Bronchial epithelial cell (primary cell): Measurements from ENCODE around the gene CCSER1. TPM values are rescaled to one million over a fixed set of nuclear protein-coding genes. Genes with fewer than 3 reads are reported as not detected.
A peak's percentile ranks its signal among the peaks of the same experiment; 100 is the strongest.
"Not testable (repeated sequence)": the region's sequence is repeated elsewhere in the genome, so short reads cannot be mapped to it uniquely, and the experiment has no call there.

Experiments
- DNase-seq: peaks from one replicate; pipeline ENCODE4 v3.0.0-alpha.2; 2010; ENCODE audit warnings: low read depth
- FAIRE-seq: peaks from 2 replicates; lab custom pipeline; 2011; peaks lifted over from hg19 to GRCh38; lab: Jason Lieb, UNC
- H3K27me3 ChIP-seq: 2 replicates; pipeline ENCODE4 v1.5.1; 2011; ENCODE audit warnings: low read length; ENCODE audit not compliant: control insufficient read depth, insufficient read depth
- H3K36me3 ChIP-seq: 2 replicates; pipeline ENCODE4 v1.5.1; 2011; ENCODE audit warnings: low read length; ENCODE audit not compliant: control insufficient read depth, insufficient read depth
- H3K4me3 ChIP-seq: 2 replicates; pipeline ENCODE4 v1.5.1; 2011; ENCODE audit warnings: mild to moderate bottlenecking, low read depth, low read length, control low read depth
- total RNA-seq: library from RNA; depleted of rRNA; stranded (reverse); fragments of >200 nt; gene quantifications from 2 replicates; pipeline ENCODE4 v1.2.1, GENCODE V29; 2014
- TF ChIP-seq, protein P1 (sequence below): IDR thresholded peaks from 2 replicates; pipeline ENCODE4 v1.5.1; 2011; ENCODE audit warnings: mild to moderate bottlenecking, moderate library complexity, low read length, control low read depth, inconsistent platforms; ENCODE audit not compliant: insufficient read depth, severe bottlenecking

CCSER1 gene
- total RNA-seq, 1 donor from 2014 or later, result 6.6 TPM

DNA sequence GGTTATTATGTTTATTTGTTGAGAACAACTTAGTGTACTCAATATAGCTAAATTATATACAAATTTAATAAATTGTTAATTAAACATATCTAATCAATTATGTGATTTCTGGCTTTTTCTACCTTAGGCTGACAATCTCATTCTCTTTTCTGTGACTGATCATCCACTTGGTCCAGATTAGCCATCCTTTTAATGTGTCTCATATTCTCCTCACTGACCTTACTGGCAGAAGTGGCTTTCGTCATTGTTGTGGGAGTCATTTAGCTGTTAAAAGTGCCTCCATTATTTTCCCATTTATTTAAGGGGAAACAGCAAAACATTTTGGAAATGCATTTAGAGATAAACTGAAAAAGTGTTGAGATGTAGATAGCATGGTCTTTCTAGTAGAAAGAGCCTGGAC lies 172.2 kb downstream of the CCSER1 start:
- FAIRE-seq, result no peak
- TF ChIP-seq, protein P1, sequence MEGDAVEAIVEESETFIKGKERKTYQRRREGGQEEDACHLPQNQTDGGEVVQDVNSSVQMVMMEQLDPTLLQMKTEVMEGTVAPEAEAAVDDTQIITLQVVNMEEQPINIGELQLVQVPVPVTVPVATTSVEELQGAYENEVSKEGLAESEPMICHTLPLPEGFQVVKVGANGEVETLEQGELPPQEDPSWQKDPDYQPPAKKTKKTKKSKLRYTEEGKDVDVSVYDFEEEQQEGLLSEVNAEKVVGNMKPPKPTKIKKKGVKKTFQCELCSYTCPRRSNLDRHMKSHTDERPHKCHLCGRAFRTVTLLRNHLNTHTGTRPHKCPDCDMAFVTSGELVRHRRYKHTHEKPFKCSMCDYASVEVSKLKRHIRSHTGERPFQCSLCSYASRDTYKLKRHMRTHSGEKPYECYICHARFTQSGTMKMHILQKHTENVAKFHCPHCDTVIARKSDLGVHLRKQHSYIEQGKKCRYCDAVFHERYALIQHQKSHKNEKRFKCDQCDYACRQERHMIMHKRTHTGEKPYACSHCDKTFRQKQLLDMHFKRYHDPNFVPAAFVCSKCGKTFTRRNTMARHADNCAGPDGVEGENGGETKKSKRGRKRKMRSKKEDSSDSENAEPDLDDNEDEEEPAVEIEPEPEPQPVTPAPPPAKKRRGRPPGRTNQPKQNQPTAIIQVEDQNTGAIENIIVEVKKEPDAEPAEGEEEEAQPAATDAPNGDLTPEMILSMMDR, result no peak
- DNase-seq, result no peak
- Histone ChIP-seq H3K4me3 (no peak overlapping the region), H3K27me3 (no peaks in the 10 kb centered on the region), H3K36me3 (no peaks in the 10 kb centered on the region)

DNA sequence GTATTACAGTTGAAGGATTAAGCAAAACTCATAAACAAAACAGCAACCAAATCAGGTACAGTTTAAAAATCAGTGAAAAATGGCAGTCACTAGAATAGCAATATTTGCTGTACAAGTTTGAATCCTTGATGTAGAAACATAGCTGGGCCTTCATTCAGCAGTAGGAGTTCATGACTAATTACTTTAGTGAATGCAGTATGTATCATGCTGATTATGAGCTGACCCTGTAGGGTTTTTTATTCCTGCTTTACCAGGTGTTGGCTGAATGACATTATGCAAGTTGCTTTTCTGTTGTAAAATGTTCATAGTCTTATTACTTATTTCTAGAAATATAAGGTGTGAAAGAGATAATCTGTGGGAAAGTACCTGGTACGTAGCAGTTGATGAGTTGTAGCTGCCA lies 179.6 kb downstream of the CCSER1 start:
- Histone ChIP-seq H3K36me3 (no peaks in the 10 kb centered on the region), H3K4me3 (no peak overlapping the region), H3K27me3 (no peaks in the 10 kb centered on the region)
- no peak for FAIRE-seq
- DNase-seq, result peak; percentile 44
- TF ChIP-seq, protein P1, result no peak

GRCh38 chr4:90317140-90317539 lies 189.9 kb downstream of the CCSER1 start:
- peak; percentile 52 for DNase-seq
- not testable (repeated sequence) for H3K27me3 ChIP-seq, H3K4me3 ChIP-seq, H3K36me3 ChIP-seq, FAIRE-seq

DNA sequence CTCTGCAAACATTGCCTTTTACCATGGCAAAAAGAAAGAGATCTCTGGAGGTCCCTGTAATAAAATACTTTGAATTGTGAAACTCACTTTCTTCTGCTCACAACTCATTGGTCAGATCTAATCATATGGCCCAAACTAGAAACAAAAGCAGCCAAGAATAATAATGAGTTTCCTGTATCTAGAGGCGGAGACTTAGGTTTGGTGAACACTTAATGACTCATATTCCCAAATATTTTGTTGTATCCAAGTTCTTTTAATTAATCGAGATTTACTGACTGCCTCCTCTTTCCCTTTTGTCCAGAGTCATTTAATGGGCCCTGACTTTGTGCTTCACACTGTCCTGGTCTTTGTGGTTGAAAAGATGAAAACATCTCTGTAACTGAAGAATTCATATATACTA lies 190.6 kb downstream of the CCSER1 start:
- H3K27me3 ChIP-seq, result no peaks in the 10 kb centered on the region
- FAIRE-seq (no peak), DNase-seq (peak; percentile 67)
- no peaks in the 10 kb centered on the region for H3K36me3 ChIP-seq
- no peak overlapping the region for H3K4me3 ChIP-seq
- TF ChIP-seq, protein P1, result no peak

GRCh38 chr4:90318193-90318592 lies 191.0 kb downstream of the CCSER1 start:
- H3K27me3 ChIP-seq, result no peaks in the 10 kb centered on the region
- H3K36me3 ChIP-seq, result no peaks in the 10 kb centered on the region
- FAIRE-seq (no peak), DNase-seq (peak; percentile 67)
- H3K4me3 ChIP-seq, result no peak overlapping the region
- TF ChIP-seq, protein P1, result no peak

DNA sequence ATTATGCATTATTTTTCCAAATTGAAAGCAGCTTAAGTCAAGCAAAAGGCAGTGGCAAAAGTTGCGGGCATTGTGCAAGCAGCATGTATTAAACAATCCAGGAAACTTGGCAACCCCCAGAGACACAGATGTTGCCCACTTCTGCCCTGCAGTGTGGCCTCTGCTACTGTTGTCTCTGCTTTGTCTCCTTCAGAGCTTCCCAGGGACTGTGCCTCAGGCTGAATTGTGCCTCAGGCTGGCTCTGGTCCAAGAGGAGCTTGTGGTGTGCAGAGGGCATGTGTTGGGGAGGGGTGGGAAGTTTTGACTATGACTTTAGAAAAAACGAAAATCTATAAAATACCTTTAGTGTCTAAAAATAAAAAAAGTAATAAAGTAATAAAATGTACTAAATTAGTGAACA lies 201.4 kb downstream of the CCSER1 start:
- DNase-seq (peak; percentile 11), FAIRE-seq (no peak)
- H3K27me3 ChIP-seq, result no peaks in the 10 kb centered on the region
- TF ChIP-seq, protein P1, result no peak
- no peak overlapping the region for H3K4me3 ChIP-seq
- H3K36me3 ChIP-seq, result no peaks in the 10 kb centered on the region
